Measurements from ENCODE around the gene MCHR1. TPM values are rescaled to one million over a fixed set of nuclear protein-coding genes. Genes with fewer than 3 reads are reported as not detected.

Gene MCHR1
- polyA plus RNA-seq, 4 donors: 0.24 to 0.60 (median 0.34) TPM

- DNase-seq (ENCODE audit: low read depth in 4 of 4, low spot score in 3 of 4): no peak
These were observed 41.4 kb downstream of the MCHR1 start for GRCh38 chr22:40720538-40721256.

- DNase-seq (ENCODE audit: low read depth in 4 of 4, low spot score in 3 of 4): no peak
These were observed 42.0 kb downstream of the MCHR1 start for GRCh38 chr22:40721266-40721665.

DNA sequence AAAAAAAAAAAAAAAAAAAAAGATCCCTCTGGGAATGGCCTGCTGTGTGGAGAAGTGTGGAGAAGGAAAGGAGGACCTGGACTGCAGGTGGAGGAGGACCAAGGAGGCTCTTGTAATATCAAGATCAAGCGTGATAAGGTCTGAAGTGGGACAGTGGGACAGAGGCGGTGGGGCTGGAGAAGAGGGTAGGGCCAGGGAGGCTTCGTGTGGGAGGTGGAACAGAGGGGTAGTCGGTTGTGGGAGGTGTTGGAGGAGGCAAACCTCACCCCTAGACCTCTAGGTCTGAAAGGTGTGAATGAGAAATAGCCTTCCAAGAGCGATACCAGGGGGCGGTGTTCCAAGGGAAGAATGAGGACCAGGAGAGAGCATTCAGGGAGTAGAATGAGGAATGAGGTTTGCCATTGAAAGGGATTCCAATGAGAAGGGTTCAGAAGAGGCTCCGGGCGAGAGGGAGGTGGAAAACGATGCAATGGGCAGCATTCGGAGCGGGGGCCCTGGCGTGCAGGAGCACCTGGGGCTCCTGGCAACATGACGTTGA lies 44.2 kb downstream of the MCHR1 start:
- no peak for DNase-seq (ENCODE audit: low read depth in 4 of 4, low spot score in 3 of 4)

DNA sequence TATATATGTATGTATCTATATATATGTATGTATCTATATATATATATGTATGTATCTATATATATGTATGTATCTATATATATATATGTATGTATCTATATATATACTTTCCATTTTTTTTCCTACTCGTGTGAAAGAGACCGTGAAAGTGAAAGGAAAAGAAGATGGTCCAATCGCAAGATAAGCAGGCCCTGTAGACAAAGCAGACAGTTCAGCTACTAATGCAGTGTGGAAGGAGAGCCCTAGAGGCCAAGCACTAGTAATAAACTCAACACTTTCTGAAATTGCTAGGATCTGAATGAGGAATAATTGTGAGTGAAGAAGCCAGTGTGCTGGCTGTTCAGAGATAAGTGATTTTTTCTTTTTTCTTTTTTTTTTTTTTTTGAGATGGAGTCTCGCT lies 47.2 kb downstream of the MCHR1 start:
- no peak for DNase-seq (ENCODE audit: low read depth in 4 of 4, low spot score in 3 of 4)

GRCh38 chr22:40727070-40727963 lies 48.0 kb downstream of the MCHR1 start:
- no peak for DNase-seq (ENCODE audit: low read depth in 4 of 4, low spot score in 3 of 4)

- DNase-seq (ENCODE audit: low read depth in 4 of 4, low spot score in 3 of 4): no peak
These were observed 48.8 kb downstream of the MCHR1 start for GRCh38 chr22:40727964-40728615.

GRCh38 chr22:40728731-40729189 lies 49.5 kb downstream of the MCHR1 start:
- DNase-seq (ENCODE audit: low read depth in 4 of 4, low spot score in 3 of 4): no peak

DNA sequence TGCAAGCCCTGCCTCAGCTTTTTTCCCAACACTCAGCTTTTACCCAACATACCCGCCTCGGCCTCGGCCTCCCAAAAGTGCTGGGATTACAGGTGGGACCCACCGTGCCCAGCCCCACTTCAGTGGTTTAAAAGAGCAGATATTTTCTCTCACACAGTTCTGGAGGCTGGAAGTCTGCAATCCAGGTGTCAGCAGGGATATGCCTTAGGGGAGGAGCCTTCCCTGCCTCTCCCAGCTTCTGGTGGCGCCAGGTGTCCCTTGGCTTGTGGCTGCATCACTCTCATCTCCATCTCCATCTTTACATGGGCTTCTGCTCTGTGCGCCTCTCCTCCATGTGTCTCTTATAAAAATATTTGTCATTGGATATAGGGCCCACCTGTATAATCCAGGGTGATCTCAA lies 50.0 kb downstream of the MCHR1 start:
- no peak for DNase-seq (ENCODE audit: low read depth in 4 of 4, low spot score in 3 of 4)

Other genes with a start within 250 kb of the MCHR1 start
- 10 to 100 TPM; 21.9 to 31.0 (median 24.3) TPM for gene MRTFA, start 42.8 kb upstream of the MCHR1 start, polyA plus RNA-seq (ENCODE audit: insufficient read length in 4 of 4)
- gene SLC25A17, start 139.9 kb downstream of the MCHR1 start, polyA plus RNA-seq (ENCODE audit: insufficient read length in 4 of 4): 10 to 100 TPM; 39.3 to 45.9 (median 41.3) TPM
- 100 to 1,000 TPM; 576 to 664 (median 615) TPM for gene ST13, start 177.2 kb downstream of the MCHR1 start, polyA plus RNA-seq (ENCODE audit: insufficient read length in 4 of 4)
- 10 to 100 TPM; 15.7 to 25.8 (median 20.5) TPM for gene XPNPEP3, start 177.7 kb downstream of the MCHR1 start, polyA plus RNA-seq (ENCODE audit: insufficient read length in 4 of 4)
- gene DNAJB7, start 182.6 kb downstream of the MCHR1 start, polyA plus RNA-seq (ENCODE audit: insufficient read length in 4 of 4): under 1 TPM; 0.25 to 0.46 (median 0.29) TPM

All from right renal pelvis (tissue), 4 donors.